ENCODE data around the gene MYO1G. TPM values are rescaled to one million over a fixed set of nuclear protein-coding genes. Genes with fewer than 3 reads are reported as not detected.

Gene MYO1G
- total RNA-seq, 1 experiment from 2014 or later: 0.46 TPM

GRCh38 chr7:44962483-44963251 lies 16.1 kb downstream of the MYO1G start (continued):
- TF ChIP-seq, protein P1, sequence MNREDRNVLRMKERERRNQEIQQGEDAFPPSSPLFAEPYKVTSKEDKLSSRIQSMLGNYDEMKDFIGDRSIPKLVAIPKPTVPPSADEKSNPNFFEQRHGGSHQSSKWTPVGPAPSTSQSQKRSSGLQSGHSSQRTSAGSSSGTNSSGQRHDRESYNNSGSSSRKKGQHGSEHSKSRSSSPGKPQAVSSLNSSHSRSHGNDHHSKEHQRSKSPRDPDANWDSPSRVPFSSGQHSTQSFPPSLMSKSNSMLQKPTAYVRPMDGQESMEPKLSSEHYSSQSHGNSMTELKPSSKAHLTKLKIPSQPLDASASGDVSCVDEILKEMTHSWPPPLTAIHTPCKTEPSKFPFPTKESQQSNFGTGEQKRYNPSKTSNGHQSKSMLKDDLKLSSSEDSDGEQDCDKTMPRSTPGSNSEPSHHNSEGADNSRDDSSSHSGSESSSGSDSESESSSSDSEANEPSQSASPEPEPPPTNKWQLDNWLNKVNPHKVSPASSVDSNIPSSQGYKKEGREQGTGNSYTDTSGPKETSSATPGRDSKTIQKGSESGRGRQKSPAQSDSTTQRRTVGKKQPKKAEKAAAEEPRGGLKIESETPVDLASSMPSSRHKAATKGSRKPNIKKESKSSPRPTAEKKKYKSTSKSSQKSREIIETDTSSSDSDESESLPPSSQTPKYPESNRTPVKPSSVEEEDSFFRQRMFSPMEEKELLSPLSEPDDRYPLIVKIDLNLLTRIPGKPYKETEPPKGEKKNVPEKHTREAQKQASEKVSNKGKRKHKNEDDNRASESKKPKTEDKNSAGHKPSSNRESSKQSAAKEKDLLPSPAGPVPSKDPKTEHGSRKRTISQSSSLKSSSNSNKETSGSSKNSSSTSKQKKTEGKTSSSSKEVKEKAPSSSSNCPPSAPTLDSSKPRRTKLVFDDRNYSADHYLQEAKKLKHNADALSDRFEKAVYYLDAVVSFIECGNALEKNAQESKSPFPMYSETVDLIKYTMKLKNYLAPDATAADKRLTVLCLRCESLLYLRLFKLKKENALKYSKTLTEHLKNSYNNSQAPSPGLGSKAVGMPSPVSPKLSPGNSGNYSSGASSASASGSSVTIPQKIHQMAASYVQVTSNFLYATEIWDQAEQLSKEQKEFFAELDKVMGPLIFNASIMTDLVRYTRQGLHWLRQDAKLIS (CRISPR knock-in tag; IDR thresholded peaks at IDR 0.05; ENCODE audit: borderline replicate concordance): no peak
- TF ChIP-seq ZNF425 (CRISPR knock-in tag; conservative IDR thresholded peaks at IDR 0.05): no peak
- no peak for TF ChIP-seq KAT7 (CRISPR knock-in tag; IDR thresholded peaks at IDR 0.05; ENCODE audit: borderline replicate concordance)
- TF ChIP-seq, protein P2, sequence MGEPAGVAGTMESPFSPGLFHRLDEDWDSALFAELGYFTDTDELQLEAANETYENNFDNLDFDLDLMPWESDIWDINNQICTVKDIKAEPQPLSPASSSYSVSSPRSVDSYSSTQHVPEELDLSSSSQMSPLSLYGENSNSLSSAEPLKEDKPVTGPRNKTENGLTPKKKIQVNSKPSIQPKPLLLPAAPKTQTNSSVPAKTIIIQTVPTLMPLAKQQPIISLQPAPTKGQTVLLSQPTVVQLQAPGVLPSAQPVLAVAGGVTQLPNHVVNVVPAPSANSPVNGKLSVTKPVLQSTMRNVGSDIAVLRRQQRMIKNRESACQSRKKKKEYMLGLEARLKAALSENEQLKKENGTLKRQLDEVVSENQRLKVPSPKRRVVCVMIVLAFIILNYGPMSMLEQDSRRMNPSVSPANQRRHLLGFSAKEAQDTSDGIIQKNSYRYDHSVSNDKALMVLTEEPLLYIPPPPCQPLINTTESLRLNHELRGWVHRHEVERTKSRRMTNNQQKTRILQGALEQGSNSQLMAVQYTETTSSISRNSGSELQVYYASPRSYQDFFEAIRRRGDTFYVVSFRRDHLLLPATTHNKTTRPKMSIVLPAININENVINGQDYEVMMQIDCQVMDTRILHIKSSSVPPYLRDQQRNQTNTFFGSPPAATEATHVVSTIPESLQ (CRISPR knock-in tag; IDR thresholded peaks at IDR 0.05): no peak
- no peak for TF ChIP-seq GABPB1 (CRISPR knock-in tag; IDR thresholded peaks at IDR 0.05)
- TF ChIP-seq CREB1 (CRISPR knock-in tag; IDR thresholded peaks at IDR 0.05): peak; percentile 49; the same call in 1 of the 2 replicates
- no peak for TF ChIP-seq PRRX2 (CRISPR knock-in tag; IDR thresholded peaks at IDR 0.05)
- TF ChIP-seq NFE2L1 (CRISPR knock-in tag; IDR thresholded peaks at IDR 0.05): peak; percentile 80; the same call in 1 of the 2 replicates
- TF ChIP-seq, protein P3, sequence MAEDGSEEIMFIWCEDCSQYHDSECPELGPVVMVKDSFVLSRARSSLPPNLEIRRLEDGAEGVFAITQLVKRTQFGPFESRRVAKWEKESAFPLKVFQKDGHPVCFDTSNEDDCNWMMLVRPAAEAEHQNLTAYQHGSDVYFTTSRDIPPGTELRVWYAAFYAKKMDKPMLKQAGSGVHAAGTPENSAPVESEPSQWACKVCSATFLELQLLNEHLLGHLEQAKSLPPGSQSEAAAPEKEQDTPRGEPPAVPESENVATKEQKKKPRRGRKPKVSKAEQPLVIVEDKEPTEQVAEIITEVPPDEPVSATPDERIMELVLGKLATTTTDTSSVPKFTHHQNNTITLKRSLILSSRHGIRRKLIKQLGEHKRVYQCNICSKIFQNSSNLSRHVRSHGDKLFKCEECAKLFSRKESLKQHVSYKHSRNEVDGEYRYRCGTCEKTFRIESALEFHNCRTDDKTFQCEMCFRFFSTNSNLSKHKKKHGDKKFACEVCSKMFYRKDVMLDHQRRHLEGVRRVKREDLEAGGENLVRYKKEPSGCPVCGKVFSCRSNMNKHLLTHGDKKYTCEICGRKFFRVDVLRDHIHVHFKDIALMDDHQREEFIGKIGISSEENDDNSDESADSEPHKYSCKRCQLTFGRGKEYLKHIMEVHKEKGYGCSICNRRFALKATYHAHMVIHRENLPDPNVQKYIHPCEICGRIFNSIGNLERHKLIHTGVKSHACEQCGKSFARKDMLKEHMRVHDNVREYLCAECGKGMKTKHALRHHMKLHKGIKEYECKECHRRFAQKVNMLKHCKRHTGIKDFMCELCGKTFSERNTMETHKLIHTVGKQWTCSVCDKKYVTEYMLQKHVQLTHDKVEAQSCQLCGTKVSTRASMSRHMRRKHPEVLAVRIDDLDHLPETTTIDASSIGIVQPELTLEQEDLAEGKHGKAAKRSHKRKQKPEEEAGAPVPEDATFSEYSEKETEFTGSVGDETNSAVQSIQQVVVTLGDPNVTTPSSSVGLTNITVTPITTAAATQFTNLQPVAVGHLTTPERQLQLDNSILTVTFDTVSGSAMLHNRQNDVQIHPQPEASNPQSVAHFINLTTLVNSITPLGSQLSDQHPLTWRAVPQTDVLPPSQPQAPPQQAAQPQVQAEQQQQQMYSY (CRISPR knock-in tag; IDR thresholded peaks at IDR 0.05): peak; percentile 64; the same call in 1 of the 2 replicates
- TF ChIP-seq OVOL2 (CRISPR knock-in tag; IDR thresholded peaks at IDR 0.05; ENCODE audit: borderline replicate concordance): no peak

DNA sequence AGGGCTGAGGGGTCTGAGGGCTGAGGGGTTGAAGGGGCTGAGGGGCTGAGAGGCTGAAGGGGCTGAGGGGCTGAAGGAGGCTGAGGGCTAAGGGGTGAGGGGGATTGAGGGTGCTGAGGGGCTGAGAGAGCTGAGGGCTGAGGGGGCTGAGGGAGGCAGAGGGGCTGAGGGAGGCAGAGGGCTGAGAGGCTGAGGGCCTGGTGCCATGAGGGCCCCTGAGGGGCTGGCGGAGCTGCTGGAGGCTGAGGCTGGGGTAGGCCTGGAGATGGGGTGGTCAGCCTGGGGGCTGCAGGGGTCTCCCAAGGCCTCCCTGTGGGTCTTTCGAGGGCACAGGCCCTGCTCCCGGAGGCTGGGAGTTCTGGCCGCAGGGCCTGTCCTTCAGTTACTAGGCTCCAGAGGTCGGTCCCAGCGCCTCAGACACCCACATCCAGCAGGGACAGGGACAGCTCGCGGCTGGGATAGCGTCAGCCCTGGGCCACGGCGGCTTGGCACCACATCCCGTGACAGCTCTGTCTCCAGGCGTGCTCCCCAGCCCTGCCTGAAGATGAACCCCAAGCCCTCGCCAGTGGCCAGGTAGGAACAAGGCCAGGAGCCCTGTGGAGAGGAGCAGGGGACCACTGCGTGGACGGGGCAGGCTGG lies 16.9 kb downstream of the MYO1G start:
- H3K4me1 Mint-ChIP-seq: no peaks in the 10 kb centered on the region
- H3K27me3 Mint-ChIP-seq (ENCODE audit: low read depth): peaks cover 35% of the 10 kb centered on the region
- TF ChIP-seq ATF3 (CRISPR knock-in tag; conservative IDR thresholded peaks at IDR 0.05): no peak
- TF ChIP-seq TP53 (CRISPR knock-in tag; IDR thresholded peaks at IDR 0.05): no peak
- TF ChIP-seq, protein P4, sequence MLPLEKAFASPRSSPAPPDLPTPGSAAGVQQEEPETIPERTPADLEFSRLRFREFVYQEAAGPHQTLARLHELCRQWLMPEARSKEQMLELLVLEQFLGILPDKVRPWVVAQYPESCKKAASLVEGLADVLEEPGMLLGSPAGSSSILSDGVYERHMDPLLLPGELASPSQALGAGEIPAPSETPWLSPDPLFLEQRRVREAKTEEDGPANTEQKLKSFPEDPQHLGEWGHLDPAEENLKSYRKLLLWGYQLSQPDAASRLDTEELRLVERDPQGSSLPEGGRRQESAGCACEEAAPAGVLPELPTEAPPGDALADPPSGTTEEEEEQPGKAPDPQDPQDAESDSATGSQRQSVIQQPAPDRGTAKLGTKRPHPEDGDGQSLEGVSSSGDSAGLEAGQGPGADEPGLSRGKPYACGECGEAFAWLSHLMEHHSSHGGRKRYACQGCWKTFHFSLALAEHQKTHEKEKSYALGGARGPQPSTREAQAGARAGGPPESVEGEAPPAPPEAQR (CRISPR knock-in tag; IDR thresholded peaks at IDR 0.05): no peak
- no peak for TF ChIP-seq NFE2L1 (CRISPR knock-in tag; IDR thresholded peaks at IDR 0.05)
- TF ChIP-seq, protein P5, sequence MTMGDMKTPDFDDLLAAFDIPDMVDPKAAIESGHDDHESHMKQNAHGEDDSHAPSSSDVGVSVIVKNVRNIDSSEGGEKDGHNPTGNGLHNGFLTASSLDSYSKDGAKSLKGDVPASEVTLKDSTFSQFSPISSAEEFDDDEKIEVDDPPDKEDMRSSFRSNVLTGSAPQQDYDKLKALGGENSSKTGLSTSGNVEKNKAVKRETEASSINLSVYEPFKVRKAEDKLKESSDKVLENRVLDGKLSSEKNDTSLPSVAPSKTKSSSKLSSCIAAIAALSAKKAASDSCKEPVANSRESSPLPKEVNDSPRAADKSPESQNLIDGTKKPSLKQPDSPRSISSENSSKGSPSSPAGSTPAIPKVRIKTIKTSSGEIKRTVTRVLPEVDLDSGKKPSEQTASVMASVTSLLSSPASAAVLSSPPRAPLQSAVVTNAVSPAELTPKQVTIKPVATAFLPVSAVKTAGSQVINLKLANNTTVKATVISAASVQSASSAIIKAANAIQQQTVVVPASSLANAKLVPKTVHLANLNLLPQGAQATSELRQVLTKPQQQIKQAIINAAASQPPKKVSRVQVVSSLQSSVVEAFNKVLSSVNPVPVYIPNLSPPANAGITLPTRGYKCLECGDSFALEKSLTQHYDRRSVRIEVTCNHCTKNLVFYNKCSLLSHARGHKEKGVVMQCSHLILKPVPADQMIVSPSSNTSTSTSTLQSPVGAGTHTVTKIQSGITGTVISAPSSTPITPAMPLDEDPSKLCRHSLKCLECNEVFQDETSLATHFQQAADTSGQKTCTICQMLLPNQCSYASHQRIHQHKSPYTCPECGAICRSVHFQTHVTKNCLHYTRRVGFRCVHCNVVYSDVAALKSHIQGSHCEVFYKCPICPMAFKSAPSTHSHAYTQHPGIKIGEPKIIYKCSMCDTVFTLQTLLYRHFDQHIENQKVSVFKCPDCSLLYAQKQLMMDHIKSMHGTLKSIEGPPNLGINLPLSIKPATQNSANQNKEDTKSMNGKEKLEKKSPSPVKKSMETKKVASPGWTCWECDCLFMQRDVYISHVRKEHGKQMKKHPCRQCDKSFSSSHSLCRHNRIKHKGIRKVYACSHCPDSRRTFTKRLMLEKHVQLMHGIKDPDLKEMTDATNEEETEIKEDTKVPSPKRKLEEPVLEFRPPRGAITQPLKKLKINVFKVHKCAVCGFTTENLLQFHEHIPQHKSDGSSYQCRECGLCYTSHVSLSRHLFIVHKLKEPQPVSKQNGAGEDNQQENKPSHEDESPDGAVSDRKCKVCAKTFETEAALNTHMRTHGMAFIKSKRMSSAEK (CRISPR knock-in tag; IDR thresholded peaks at IDR 0.05; ENCODE audit: borderline replicate concordance): no peak
- TF ChIP-seq SOX15 (CRISPR knock-in tag; IDR thresholded peaks at IDR 0.05): no peak
- no peak for TF ChIP-seq ATF1 (CRISPR knock-in tag; IDR thresholded peaks at IDR 0.05)

More for the DNA sequence above, 16.9 kb downstream of the MYO1G start:
- H3K27ac Mint-ChIP-seq: no peak overlapping the region
- POLR2A ChIA-PET: interaction anchor here (1.4 kb wide), 1 partner anchor 39 kb away, joined by 3 read pairs; no protein-coding TSS in a partner anchor
- H3K36me3 Mint-ChIP-seq: no peaks in the 10 kb centered on the region
- DNase-seq (ENCODE audit: low spot score) (no peak), ATAC-seq (peak; percentile 6)
- no peaks in the 10 kb centered on the region for H3K9me3 Mint-ChIP-seq
- CTCF ChIA-PET: interaction anchor here (0.6 to 4.2 kb wide), 5 partner anchors 12 to 448 kb away, joined by 3 to 38 read pairs (median 4); no protein-coding TSS in a partner anchor
- no peak overlapping the region for H3K4me3 Mint-ChIP-seq
